ENCODE data around the gene OR5D18. TPM values are rescaled to one million over a fixed set of nuclear protein-coding genes. Genes with fewer than 3 reads are reported as not detected.

Gene OR5D18
- polyA plus RNA-seq, 2 of the 4 experiments (the other 2 are of a cell fraction), result not detected

GRCh38 chr11:55791606-55792005 lies 27.8 kb upstream of the OR5D18 start:
- Histone ChIP-seq H3K4me3 (no peak overlapping the region), H3K27ac (no peak overlapping the region), H3K4me2 (no peak overlapping the region), H3K4me1 (no peaks in the 10 kb centered on the region), H3K9me3 (no peaks in the 10 kb centered on the region; the same call in 2 of the 3 replicates)
- WGBS (ENCODE audit: missing lambda C conversion rate), result 24% methylated on average over 1 of the region's 1 CpG
- ChIA-PET CTCF (no interaction called here), POLR2A (no interaction called here)
- no peak for DNase-seq (ENCODE audit: low read depth in 1 of 2, low spot score in 1 of 2)
- no peak for ATAC-seq
- FAIRE-seq, result no peak
- TF ChIP-seq CBX8 (IDR thresholded peaks at IDR 0.05) (no peak), MAFK (IDR thresholded peaks at IDR 0.05; ENCODE audit: partially characterized antibody) (peak; percentile 42)

- H3K27ac ChIP-seq, result no peak overlapping the region
- ChIA-PET POLR2A (no interaction called here), CTCF (no interaction called here)
- H3K4me2 ChIP-seq, result no peak overlapping the region
- no peaks in the 10 kb centered on the region; the same call in 2 of the 3 replicates for H3K9me3 ChIP-seq
- FAIRE-seq, result no peak
- WGBS (ENCODE audit: missing lambda C conversion rate), result 0% methylated on average over 2 of the region's 2 CpGs
- H3K4me3 ChIP-seq, result no peak overlapping the region
- no peaks in the 10 kb centered on the region for H3K4me1 ChIP-seq
- no peak for ATAC-seq
- TF ChIP-seq REST (IDR thresholded peaks at IDR 0.05) (no peak), TFCP2L1 (CRISPR knock-in tag; IDR thresholded peaks at IDR 0.05) (no peak), NFE2L2 (conservative IDR thresholded peaks at IDR 0.05; ENCODE audit: low read length) (no peak), KDM1A (IDR thresholded peaks at IDR 0.05; ENCODE audit: low read depth) (no peak), HOXB5 (CRISPR knock-in tag; IDR thresholded peaks at IDR 0.05) (no peak), JUN (IDR thresholded peaks at IDR 0.05) (no peak), POLR2AphosphoS2 (conservative IDR thresholded peaks at IDR 0.05; ENCODE audit: low read length) (no peak), HEYL (CRISPR knock-in tag; IDR thresholded peaks at IDR 0.05) (no peak), ZNF302 (CRISPR knock-in tag; IDR thresholded peaks at IDR 0.05) (no peak), POLR2A (IDR thresholded peaks at IDR 0.05; ENCODE audit: low read length) (no peak), ZC3H11A (IDR thresholded peaks at IDR 0.05) (no peak), FOSB (CRISPR knock-in tag; IDR thresholded peaks at IDR 0.05) (no peak), ATOH8 (CRISPR knock-in tag; IDR thresholded peaks at IDR 0.05; ENCODE audit: low read depth) (no peak), CBX2 (IDR thresholded peaks at IDR 0.05; ENCODE audit: borderline replicate concordance, low read depth) (no peak), HOXA7 (CRISPR knock-in tag; IDR thresholded peaks at IDR 0.05) (no peak), NPAS2 (CRISPR knock-in tag; IDR thresholded peaks at IDR 0.05; ENCODE audit: borderline replicate concordance) (no peak), RNF2 (IDR thresholded peaks at IDR 0.05; ENCODE audit: borderline replicate concordance, low read depth) (no peak), EHF (CRISPR knock-in tag; IDR thresholded peaks at IDR 0.05) (no peak), PBX3 (IDR thresholded peaks at IDR 0.05) (no peak), JUNB (IDR thresholded peaks at IDR 0.05) (no peak)
- DNase-seq (ENCODE audit: low read depth in 1 of 2, low spot score in 1 of 2), result no peak
Measured at GRCh38 chr11:55793321-55793720, 26.1 kb upstream of the OR5D18 start.

- H3K9me3 ChIP-seq, result no peaks in the 10 kb centered on the region; the same call in 2 of the 3 replicates
- TF ChIP-seq RAD21 (conservative IDR thresholded peaks at IDR 0.05 in 1 of 2, IDR thresholded peaks at IDR 0.05 in 1 of 2) (no peak), NPAS2 (CRISPR knock-in tag; IDR thresholded peaks at IDR 0.05; ENCODE audit: borderline replicate concordance) (no peak), MAX (IDR thresholded peaks at IDR 0.05) (no peak), BHLHE40 (IDR thresholded peaks at IDR 0.05; ENCODE audit: low read depth, low read length) (no peak)
- ChIA-PET POLR2A (no interaction called here), CTCF (no interaction called here)
- ATAC-seq (no peak), DNase-seq (ENCODE audit: low read depth in 1 of 2, low spot score in 1 of 2) (no peak), FAIRE-seq (no peak)
- no peak within 1 kb of the TSS for H3K4me2 ChIP-seq
- no peak within 1 kb of the TSS for H3K4me3 ChIP-seq
- H3K27ac ChIP-seq, result no peak within 1 kb of the TSS
- H3K4me1 ChIP-seq, result no peaks in the 10 kb centered on the region
Measured at GRCh38 chr11:55795256-55795655, 24.2 kb upstream of the OR5D18 start, which contains the start of gene OR5D14. Gene OR5D14 (plus strand): TSS chr11:55795556. CDS start chr11:55795556, 0 bp downstream.
